ENCODE data around the gene SLC35D1.

The SLC35D1 gene

GRCh38 chr1:67043366-67043765 is 10.6 kb downstream of the SLC35D1 start:
- DNase-seq, result no peak

GRCh38 chr1:67041841-67042503 is 12.0 kb downstream of the SLC35D1 start:
- DNase-seq, result no peak

- DNase-seq, result no peak
Measured at GRCh38 chr1:67040405-67040804, 13.5 kb downstream of the SLC35D1 start.

- DNase-seq, result no peak
Measured at GRCh38 chr1:67031859-67032247, 22.1 kb downstream of the SLC35D1 start.

- DNase-seq, result no peak
Measured at GRCh38 chr1:67031121-67031858, 22.7 kb downstream of the SLC35D1 start.

GRCh38 chr1:67029472-67029871 is 24.5 kb downstream of the SLC35D1 start:
- no peak for DNase-seq

- no peak for DNase-seq
Measured at GRCh38 chr1:67020765-67021164, 33.2 kb downstream of the SLC35D1 start.

- no peak for DNase-seq
Measured at GRCh38 chr1:67020304-67020703, 33.6 kb downstream of the SLC35D1 start.

GRCh38 chr1:67019600-67020136 is 34.3 kb downstream of the SLC35D1 start:
- DNase-seq, result no peak

- DNase-seq, result no peak
Measured at GRCh38 chr1:67019121-67019520, 34.8 kb downstream of the SLC35D1 start.

GRCh38 chr1:67018574-67018973 is 35.4 kb downstream of the SLC35D1 start:
- no peak for DNase-seq

- DNase-seq, result no peak
Measured at GRCh38 chr1:67013573-67013972, 40.4 kb downstream of the SLC35D1 start.

GRCh38 chr1:67009792-67010191 is 44.2 kb downstream of the SLC35D1 start:
- no peak for DNase-seq

- DNase-seq, result no peak
Measured at GRCh38 chr1:67005068-67005467, 48.9 kb downstream of the SLC35D1 start.

- DNase-seq, result peak; percentile 14
Measured at GRCh38 chr1:67004176-67004575, 49.8 kb downstream of the SLC35D1 start.

GRCh38 chr1:67001682-67002425 is 52.1 kb downstream of the SLC35D1 start:
- no peak for DNase-seq

- no peak for DNase-seq
Measured at GRCh38 chr1:66999640-67000400, 54.1 kb downstream of the SLC35D1 start.

- no peak for DNase-seq
Measured at GRCh38 chr1:66998972-66999371, 55.0 kb downstream of the SLC35D1 start.

- no peak for DNase-seq
Measured at GRCh38 chr1:66996018-66996682, 57.8 kb downstream of the SLC35D1 start.

GRCh38 chr1:66993076-66993475 is 60.9 kb downstream of the SLC35D1 start:
- no peak for DNase-seq

GRCh38 chr1:66985835-66986234 is 68.1 kb downstream of the SLC35D1 start:
- no peak for DNase-seq

- no peak for DNase-seq
Measured at GRCh38 chr1:66984491-66984890, 69.5 kb downstream of the SLC35D1 start.

Data from NCI-H187 treated with DMSO at 0.1 percent for 48 hours (cell line).